ENCODE measurements around the gene PPP2R3B.

DNA sequence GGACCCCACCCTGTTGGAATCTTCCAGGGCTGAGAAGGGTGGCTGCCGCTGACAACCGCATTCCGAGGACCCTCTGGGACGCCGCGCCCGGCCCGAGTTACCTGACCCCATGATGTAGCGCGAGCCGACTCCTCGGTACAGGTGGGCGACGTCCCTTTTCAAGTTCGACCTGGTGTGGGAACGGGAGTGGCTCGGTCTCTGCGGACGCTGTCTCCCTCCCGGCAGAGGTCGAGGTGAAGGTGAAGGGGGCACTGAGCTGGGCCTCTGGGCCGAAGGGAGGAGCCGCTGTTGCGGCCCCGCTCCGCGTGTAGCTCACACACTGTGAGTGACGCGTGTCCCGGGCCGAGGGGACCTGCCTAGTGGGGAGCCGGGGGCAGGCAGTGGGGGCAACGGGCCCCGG, 72.7 kb downstream of the PPP2R3B start:
- TF ChIP-seq, protein P1, sequence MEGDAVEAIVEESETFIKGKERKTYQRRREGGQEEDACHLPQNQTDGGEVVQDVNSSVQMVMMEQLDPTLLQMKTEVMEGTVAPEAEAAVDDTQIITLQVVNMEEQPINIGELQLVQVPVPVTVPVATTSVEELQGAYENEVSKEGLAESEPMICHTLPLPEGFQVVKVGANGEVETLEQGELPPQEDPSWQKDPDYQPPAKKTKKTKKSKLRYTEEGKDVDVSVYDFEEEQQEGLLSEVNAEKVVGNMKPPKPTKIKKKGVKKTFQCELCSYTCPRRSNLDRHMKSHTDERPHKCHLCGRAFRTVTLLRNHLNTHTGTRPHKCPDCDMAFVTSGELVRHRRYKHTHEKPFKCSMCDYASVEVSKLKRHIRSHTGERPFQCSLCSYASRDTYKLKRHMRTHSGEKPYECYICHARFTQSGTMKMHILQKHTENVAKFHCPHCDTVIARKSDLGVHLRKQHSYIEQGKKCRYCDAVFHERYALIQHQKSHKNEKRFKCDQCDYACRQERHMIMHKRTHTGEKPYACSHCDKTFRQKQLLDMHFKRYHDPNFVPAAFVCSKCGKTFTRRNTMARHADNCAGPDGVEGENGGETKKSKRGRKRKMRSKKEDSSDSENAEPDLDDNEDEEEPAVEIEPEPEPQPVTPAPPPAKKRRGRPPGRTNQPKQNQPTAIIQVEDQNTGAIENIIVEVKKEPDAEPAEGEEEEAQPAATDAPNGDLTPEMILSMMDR (IDR thresholded peaks at IDR 0.05): no peak
- TF ChIP-seq POLR2A (IDR thresholded peaks at IDR 0.05): no peak

Data from Peyer's patch (tissue), 4 donors.